ENCODE measurements around the gene NEK5. TPM values are rescaled to one million over a fixed set of nuclear protein-coding genes. Genes with fewer than 3 reads are reported as not detected.

NEK5 gene
- total and polyA plus RNA-seq, 2 donors (not counting 3 experiments of a cell fraction or from before 2014, with no cell fraction given), result 0.03 to 0.18 TPM

- Histone ChIP-seq H3K4me1 (ENCODE audit: control insufficient read depth, extremely low read depth, insufficient read depth, low read length) (no peaks in the 10 kb centered on the region), H3K27me3 (ENCODE audit: control insufficient read depth in 2 of 2, insufficient read depth in 2 of 2, low read length in 2 of 2) (no peaks in the 10 kb centered on the region), H3K9ac (replicated peaks; ENCODE audit: extremely low read depth, insufficient read depth, low read length) (no peak overlapping the region), H3K9me3 (replicated peaks; ENCODE audit: control insufficient read depth, insufficient read depth, low read length) (no peaks in the 10 kb centered on the region), H3K4me3 (replicated peaks in 1 of 3; ENCODE audit: insufficient read depth in 1 of 3, low read depth in 1 of 3, low read length in 3 of 3) (no peak overlapping the region), H3K4me2 (ENCODE audit: insufficient read depth, low read length) (no peak overlapping the region), H4K20me1 (replicated peaks; ENCODE audit: control insufficient read depth, extremely low read depth, insufficient read depth, low read length) (no peaks in the 10 kb centered on the region), H3K9me1 (replicated peaks; ENCODE audit: control insufficient read depth, extremely low read depth, insufficient read depth, low read length) (no peaks in the 10 kb centered on the region), H3K27ac (ENCODE audit: insufficient read depth, low read depth, low read length) (no peak overlapping the region), H3K36me3 (ENCODE audit: control insufficient read depth in 2 of 2, extremely low read depth in 1 of 2, insufficient read depth in 2 of 2, low read length in 2 of 2) (no peaks in the 10 kb centered on the region), H3K79me2 (ENCODE audit: control insufficient read depth, insufficient read depth, low read length) (no peaks in the 10 kb centered on the region), H2AFZ (ENCODE audit: low read depth, low read length) (no peak overlapping the region)
- DNase-seq (ENCODE audit: low read depth, low spot score), result no peak
- dilution Hi-C loops (cut with MboI; ENCODE audit: extremely low pct_ligation_motif_present, low sequenced_read_pairs) (no loop called here), intact Hi-C loops (cut with micrococcal nuclease) (no loop called here)
- CTCF ChIA-PET, result interaction anchor here (1.6 kb wide), 1 partner anchor 8 kb away, joined by 6 read pairs; no protein-coding TSS in a partner anchor
- no TSS peak for BruUV-seq (replicated peaks)
- no peak for TF ChIP-seq POLR2A (IDR thresholded peaks at IDR 0.05; ENCODE audit: low read depth, low read length)
- no peak for TF ChIP-seq JUN (IDR thresholded peaks at IDR 0.05; ENCODE audit: borderline replicate concordance, insufficient read depth, insufficient read length, low read depth)
- no peak for TF ChIP-seq MAX (IDR thresholded peaks at IDR 0.05; ENCODE audit: insufficient read depth, insufficient read length)
- no peak for TF ChIP-seq POLR2AphosphoS5 (IDR thresholded peaks at IDR 0.05; ENCODE audit: insufficient read depth, low read depth, low read length)
- no peak for TF ChIP-seq CTCF (IDR thresholded peaks at IDR 0.05; ENCODE audit: extremely low read depth in 1 of 2, insufficient read depth in 1 of 2, low read depth in 1 of 2, low read length in 2 of 2)
- TF ChIP-seq FOS (IDR thresholded peaks at IDR 0.05; ENCODE audit: borderline replicate concordance, insufficient read depth, low read length), result no peak
- no peak for TF ChIP-seq MYC (IDR thresholded peaks at IDR 0.05; ENCODE audit: low read depth, low read length)
- TF ChIP-seq EZH2 (IDR thresholded peaks at IDR 0.05; ENCODE audit: borderline replicate concordance, low read depth, low read length, severe bottlenecking), result no peak
- no peak for TF ChIP-seq GATA2 (IDR thresholded peaks at IDR 0.05; ENCODE audit: insufficient read depth, insufficient read length, low read depth, low read length)
- FAIRE-seq, result no peak
- POLR2A ChIA-PET, result no interaction called here
Observed at GRCh38 chr13:52053460-52053859, 75.4 kb downstream of the NEK5 start.

Measured in endothelial cell of umbilical vein (primary cell).